H1 (cell line): ENCODE data around the gene ZNF462. TPM values are rescaled to one million over a fixed set of nuclear protein-coding genes. Genes with fewer than 3 reads are reported as not detected.

Source experiments
- CTCF ChIA-PET: fragments of 300-600 bp; sonication (Branson Sonifier 250); formaldehyde crosslinking; loops from one replicate; lab custom pipeline; 2021; ENCODE audit not compliant: partially characterized antibody; lab: Charles Lee
- POLR2A ChIA-PET: fragments of 300-600 bp; sonication (Branson Sonifier 250); formaldehyde crosslinking; loops from one replicate; lab custom pipeline; 2021; ENCODE audit warnings: inconsistent platforms; ENCODE audit not compliant: partially characterized antibody; lab: Charles Lee
- DNase-seq, 2 experiments: peaks; one replicate each; pipeline versions ENCODE4 v3.0.0 to v3.0.0-alpha.2; 2010 to 2022; ENCODE audit warnings: low spot score in 2 of 2, low read depth in 1 of 2, mixed read lengths in 1 of 2
- FAIRE-seq: peaks from 2 replicates; lab custom pipeline; 2011; peaks lifted over from hg19 to GRCh38; lab: Jason Lieb, UNC
- H2AFZ ChIP-seq: 2 replicates; pipeline ENCODE4 v1.8.1; 2012; ENCODE audit warnings: low read length, inconsistent platforms
- H2AK5ac ChIP-seq: 2 replicates; pipeline ENCODE4 v1.6.1; 2013; ENCODE audit warnings: low read depth, low read length
- H2BK120ac ChIP-seq: replicated peaks from 2 replicates; pipeline ENCODE3; 2013; ENCODE audit warnings: low read depth, low read length, inconsistent platforms
- H2BK12ac ChIP-seq: 2 replicates; pipeline ENCODE4 v1.6.1; 2013; ENCODE audit warnings: low read depth, low read length
- H2BK15ac ChIP-seq: 2 replicates; pipeline ENCODE4 v1.6.1; 2013; ENCODE audit warnings: low read length
- H2BK20ac ChIP-seq: 2 replicates; pipeline ENCODE4 v1.6.1; 2013; ENCODE audit warnings: low read length
- H2BK5ac ChIP-seq: 2 replicates; pipeline ENCODE4 v1.6.1; 2013; ENCODE audit warnings: low read depth, low read length
- H3K14ac ChIP-seq: 2 replicates; pipeline ENCODE4 v1.6.1; 2013; ENCODE audit warnings: inconsistent platforms; ENCODE audit not compliant: insufficient read length
- H3K18ac ChIP-seq: 2 replicates; pipeline ENCODE4 v1.6.1; 2013; ENCODE audit warnings: low read length; ENCODE audit errors: extremely low read depth
- H3K23ac ChIP-seq: 2 replicates; pipeline ENCODE4 v1.6.1; 2013; ENCODE audit warnings: inconsistent platforms; ENCODE audit not compliant: insufficient read length
- H3K23me2 ChIP-seq: 2 replicates; pipeline ENCODE4 v1.6.1; 2013; ENCODE audit warnings: low read depth, low read length
- H3K27ac ChIP-seq: 2 replicates; pipeline ENCODE4 v1.6.1; 2011; ENCODE audit warnings: low read depth, low read length, inconsistent platforms
- H3K27me3 ChIP-seq, 4 experiments: replicated peaks in 1 of 4; 1 replicate in 1 of 4; 2 replicates in 3 of 4; pipeline versions ENCODE4 v1.6.1 to v1.8.1; 2011 to 2013; ENCODE audit warnings: low read length in 3 of 4, mild to moderate bottlenecking in 3 of 4, inconsistent platforms in 2 of 4, mixed read lengths in 2 of 4, moderate library complexity in 1 of 4; ENCODE audit not compliant: control insufficient read depth in 3 of 4, insufficient read depth in 3 of 4; ENCODE audit errors: extremely low read depth in 1 of 4
- H3K36me3 ChIP-seq, 4 experiments: 2 replicates each; pipeline versions ENCODE4 v1.6.1 to v1.8.1; 2011 to 2013; ENCODE audit warnings: mild to moderate bottlenecking in 4 of 4, low read length in 3 of 4, moderate library complexity in 2 of 4, control low read depth in 1 of 4, inconsistent platforms in 1 of 4; ENCODE audit not compliant: insufficient read depth in 4 of 4, control insufficient read depth in 2 of 4
- H3K4ac ChIP-seq: replicated peaks from 2 replicates; pipeline ENCODE3; 2013; ENCODE audit warnings: low read length, low read depth, mixed read lengths, inconsistent platforms; ENCODE audit not compliant: insufficient read length
- H3K4me1 ChIP-seq, 4 experiments: replicated peaks in 1 of 4; 1 replicate in 1 of 4; 2 replicates in 3 of 4; pipeline versions ENCODE4 v1.6.1 to v1.8.1; 2011 to 2013; ENCODE audit warnings: low read length in 3 of 4, inconsistent platforms in 2 of 4, mixed read lengths in 1 of 4; ENCODE audit not compliant: insufficient read depth in 4 of 4, control insufficient read depth in 3 of 4
- H3K4me2 ChIP-seq, 2 experiments: 2 replicates each; pipeline versions ENCODE4 v1.6.1 to v1.8.1; 2011 to 2013; ENCODE audit warnings: low read depth in 2 of 2, low read length in 2 of 2, control low read depth in 1 of 2, inconsistent platforms in 1 of 2, mild to moderate bottlenecking in 1 of 2; ENCODE audit not compliant: insufficient read depth in 1 of 2
- H3K4me3 ChIP-seq, 4 experiments: fragments of 200-600, 300-600 bp in 1 of 4; sonication (generic), shearing (Covaris generic), sonication (Bioruptor Twin) in 1 of 4; 2 replicates each; pipeline versions ENCODE4 v1.5.1 to v1.8.1; 2011 to 2016; ENCODE audit warnings: low read length in 4 of 4, low read depth in 3 of 4, control low read depth in 2 of 4, inconsistent platforms in 2 of 4, mild to moderate bottlenecking in 2 of 4, mixed read lengths in 1 of 4, moderate library complexity in 1 of 4; ENCODE audit not compliant: insufficient read depth in 2 of 4; ENCODE audit errors: extremely low read depth in 1 of 4
- H3K56ac ChIP-seq: replicated peaks from 2 replicates; pipeline ENCODE3; 2013; ENCODE audit warnings: low read depth, mild to moderate bottlenecking, mixed read lengths, low read length, inconsistent platforms; ENCODE audit not compliant: insufficient read length
- H3K79me1 ChIP-seq: 2 replicates; pipeline ENCODE4 v1.6.1; 2013; ENCODE audit warnings: low read depth, low read length, control low read depth
- H3K79me2 ChIP-seq, 2 experiments: 2 replicates each; pipeline versions ENCODE4 v1.6.1 to v1.8.1; 2012 to 2013; ENCODE audit warnings: low read length in 2 of 2, mild to moderate bottlenecking in 2 of 2, inconsistent platforms in 1 of 2; ENCODE audit not compliant: insufficient read depth in 2 of 2, control insufficient read depth in 1 of 2
- H3K9ac ChIP-seq, 4 experiments: replicated peaks in 1 of 4; 1 replicate in 1 of 4; 2 replicates in 3 of 4; pipeline versions ENCODE4 v1.6.1 to v1.8.1; 2011 to 2013; ENCODE audit warnings: low read depth in 3 of 4, low read length in 3 of 4, control low read depth in 2 of 4, mild to moderate bottlenecking in 2 of 4, moderate library complexity in 2 of 4, inconsistent platforms in 1 of 4; ENCODE audit errors: extremely low read depth in 1 of 4
- H3K9me3 ChIP-seq, 2 experiments: 2 replicates each; pipeline versions ENCODE4 v1.6.1 to v1.8.1; 2012 to 2013; ENCODE audit warnings: mild to moderate bottlenecking in 2 of 2, moderate library complexity in 2 of 2, control low read depth in 1 of 2, inconsistent platforms in 1 of 2, low read depth in 1 of 2, low read length in 1 of 2, mixed read lengths in 1 of 2; ENCODE audit not compliant: insufficient read depth in 2 of 2
- H4K20me1 ChIP-seq, 2 experiments: replicated peaks in 1 of 2; 2 replicates each; pipeline versions ENCODE3 to v1.8.1; 2011 to 2013; ENCODE audit warnings: inconsistent platforms in 2 of 2, low read length in 2 of 2, mild to moderate bottlenecking in 1 of 2; ENCODE audit not compliant: insufficient read depth in 2 of 2, control insufficient read depth in 1 of 2
- H4K5ac ChIP-seq: 2 replicates; pipeline ENCODE4 v1.6.1; 2013; ENCODE audit warnings: low read length, low read depth, mixed read lengths, inconsistent platforms; ENCODE audit not compliant: insufficient read length
- H4K8ac ChIP-seq: 2 replicates; pipeline ENCODE4 v1.8.0; 2013; ENCODE audit warnings: mild to moderate bottlenecking, moderate library complexity, low read length, inconsistent platforms; ENCODE audit not compliant: insufficient read depth; ENCODE audit errors: extremely low read depth
- H4K91ac ChIP-seq: replicated peaks from 2 replicates; pipeline ENCODE3; 2013; ENCODE audit warnings: low read length, mixed read lengths, inconsistent platforms; ENCODE audit not compliant: insufficient read length
- ATF2 ChIP-seq: IDR thresholded peaks from 2 replicates; pipeline ENCODE4 v1.6.1; 2012; ENCODE audit warnings: low read length, inconsistent platforms
- ATF3 ChIP-seq: IDR thresholded peaks from 2 replicates; pipeline ENCODE4 v1.6.1; 2011; ENCODE audit warnings: low read depth, mild to moderate bottlenecking, low read length; ENCODE audit not compliant: insufficient read depth
- BACH1 ChIP-seq: IDR thresholded peaks from 2 replicates; pipeline ENCODE4 v1.6.1; 2012; ENCODE audit warnings: low read length, improper control_type of control experiment
- CHD1 ChIP-seq: IDR thresholded peaks from 2 replicates; pipeline ENCODE4 v1.6.1; 2012; ENCODE audit warnings: low read depth, low read length, improper control_type of control experiment
- RFX5 ChIP-seq: IDR thresholded peaks from 2 replicates; pipeline ENCODE4 v1.6.1; 2011; ENCODE audit warnings: low read depth, low read length, improper control_type of control experiment, borderline replicate concordance
- TAF1 ChIP-seq: IDR thresholded peaks from 2 replicates; pipeline ENCODE4 v1.6.1; 2011; ENCODE audit warnings: mild to moderate bottlenecking, low read depth, low read length
- WGBS, 2 experiments: shearing (Covaris generic) in 1 of 2; methylation state at CpG; one replicate each; pipeline versions ENCODE4 v1.1.6 to v1.1.7; 2013 to 2015; ENCODE audit warnings: low lambda C conversion rate in 2 of 2, mixed read lengths in 2 of 2, inconsistent platforms in 1 of 2, low coverage in 1 of 2, missing lambda C conversion rate in 1 of 2; ENCODE audit not compliant: insufficient replicate concordance in 2 of 2, insufficient coverage in 1 of 2, insufficient read length in 1 of 2; ENCODE audit errors: extremely low coverage in 1 of 2, missing lambda C conversion rate in 1 of 2; 5-methylcytosine and 5-hydroxymethylcytosine counted together
- polyA plus RNA-seq, 7 experiments: library from polyadenylated mRNA; depleted of rRNA in 3 of 7; stranded (reverse) in 5 of 7; unstranded in 2 of 7; fragments of >200 nt in 5 of 7; fragments of 200-250 nt in 2 of 7; gene quantifications; 1 replicate in 5 of 7; 2 replicates in 1 of 7; 4 replicates in 1 of 7; pipeline versions ENCODE4 v1.2.1 to v1.2.3, GENCODE V29; 2011 to 2013; ENCODE audit warnings: missing spikeins in 2 of 7, mixed read lengths in 2 of 7
- total RNA-seq: library from RNA; stranded (reverse); fragmentation: NEBNext Ultra II Directional; extraction: Animal tissue kit (Norgen Biotek cat#: 25700); gene quantifications from 2 replicates; pipeline ENCODE4 v1.2.1, GENCODE V29; 2021

Gene ZNF462
- total and polyA plus RNA-seq, 2 of the 8 experiments (the other 6 are each of a cell fraction or from before 2014, with no cell fraction given), result 30.0 to 163 TPM

- Histone ChIP-seq H3K4ac (no peak overlapping the region), H3K27me3 (no peaks in the 10 kb centered on the region), H3K27ac (no peak overlapping the region), H4K20me1 (no peaks in the 10 kb centered on the region), H3K14ac (no peak overlapping the region), H3K9me3 (no peaks in the 10 kb centered on the region), H3K23me2 (no peaks in the 10 kb centered on the region), H4K5ac (no peak overlapping the region), H3K36me3 (peaks cover 0 to 34% (median 12%) of the 10 kb centered on the region in 4 experiments; a peak in 4 of 8 replicates), H3K9ac (no peak overlapping the region), H2BK20ac (no peak overlapping the region), H4K8ac (no peak overlapping the region), H4K91ac (no peak overlapping the region), H2BK5ac (no peak overlapping the region), H3K79me1 (no peaks in the 10 kb centered on the region), H2AFZ (no peak overlapping the region), H3K56ac (no peak overlapping the region), H2BK12ac (no peak overlapping the region), H3K18ac (no peak overlapping the region), H3K79me2 (peaks cover 0 to 64% of the 10 kb centered on the region in 2 experiments; a peak in 2 of 4 replicates), H2BK15ac (no peak overlapping the region), H3K4me2 (no peak overlapping the region), H2BK120ac (no peak overlapping the region), H3K4me3 (no peak overlapping the region), H3K23ac (no peak overlapping the region), H2AK5ac (no peak overlapping the region), H3K4me1 (peaks cover 2 to 18% (median 13%) of the 10 kb centered on the region in 4 experiments; a peak in 6 of 7 replicates)
- DNase-seq, result no peak
- ChIA-PET POLR2A (no interaction called here), CTCF (interaction anchor here (0.8 to 1.6 kb wide), 2 partner anchors 10 to 203 kb away, joined by 3 to 4 read pairs; no protein-coding TSS in a partner anchor)
- FAIRE-seq, result no peak
- 85% methylated on average over 1 of the region's 1 CpG; no CpG with 5 or more reads in 1 of the 2 experiments for WGBS, 2 experiments
- no peak for TF ChIP-seq TAF1
- TF ChIP-seq CHD1, result no peak
- TF ChIP-seq RFX5, result no peak
- TF ChIP-seq ATF3, result no peak
- TF ChIP-seq BACH1, result no peak
- TF ChIP-seq ATF2, result no peak
These were observed 103.5 kb downstream of the ZNF462 start for GRCh38 chr9:106966481-106966880.
